ENCODE results near the gene TBL1XR1.
A peak's percentile ranks its signal among the peaks of the same experiment; 100 is the strongest.

The TBL1XR1 gene

DNA sequence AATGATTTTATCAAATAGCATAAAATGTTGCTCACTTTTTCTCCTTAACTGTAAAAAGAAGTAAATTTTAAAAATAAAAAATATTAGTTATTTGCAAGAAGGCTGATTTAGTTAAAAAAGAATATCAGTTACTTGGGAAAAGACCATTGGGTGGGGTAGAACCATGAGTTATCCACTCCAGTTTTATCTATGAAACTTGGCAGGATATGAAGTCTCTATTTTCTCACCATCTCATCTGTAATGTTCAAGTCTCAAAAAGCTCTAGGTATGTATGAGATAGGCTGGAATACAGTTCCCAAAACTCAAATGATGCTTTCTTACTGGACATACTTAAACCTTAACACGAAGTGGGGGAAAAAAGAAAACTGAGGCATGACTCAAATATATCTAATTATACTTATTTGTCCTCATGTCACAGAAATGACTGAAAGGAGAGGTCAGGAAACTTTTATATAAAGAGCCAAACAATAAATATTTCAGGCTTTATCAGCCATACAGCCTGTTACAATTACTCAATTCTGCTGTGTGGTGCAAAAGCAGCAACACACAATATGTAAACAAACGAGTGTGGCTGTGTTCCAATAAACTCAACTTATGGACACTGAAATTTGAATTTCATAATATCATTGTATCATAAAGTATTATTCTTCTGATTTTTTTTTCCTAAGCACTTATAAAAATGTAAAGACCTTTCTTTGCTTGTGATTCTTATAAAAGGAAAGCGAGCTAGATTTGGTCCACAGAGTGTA lies 131.8 kb downstream of the TBL1XR1 start:
- no peak for DNase-seq (ENCODE audit: low read depth, low spot score)

GRCh38 chr3:177062052-177062732 lies 135.1 kb downstream of the TBL1XR1 start:
- DNase-seq (ENCODE audit: low read depth, low spot score): no peak

GRCh38 chr3:177061369-177061768 lies 135.9 kb downstream of the TBL1XR1 start:
- DNase-seq (ENCODE audit: low read depth, low spot score): no peak

DNA sequence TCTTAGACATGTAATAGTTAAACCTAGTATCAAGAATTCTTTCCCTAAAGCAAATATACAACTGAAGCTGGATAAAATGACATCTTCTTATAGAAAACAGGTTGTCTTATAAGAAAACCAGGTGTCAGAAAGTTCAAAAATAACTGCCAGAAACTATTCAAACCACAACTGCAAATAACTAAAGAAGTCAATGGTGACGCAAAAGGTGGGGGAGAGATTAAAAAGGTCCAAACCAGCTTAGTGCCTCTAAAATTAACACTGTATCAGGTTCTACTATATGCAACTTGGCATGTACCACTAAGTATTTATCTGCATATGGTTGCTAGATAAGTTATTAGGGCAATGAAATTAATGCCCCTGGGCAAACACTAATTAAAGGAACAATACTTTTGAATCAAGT lies 136.8 kb downstream of the TBL1XR1 start:
- no peak for DNase-seq (ENCODE audit: low read depth, low spot score)

DNA sequence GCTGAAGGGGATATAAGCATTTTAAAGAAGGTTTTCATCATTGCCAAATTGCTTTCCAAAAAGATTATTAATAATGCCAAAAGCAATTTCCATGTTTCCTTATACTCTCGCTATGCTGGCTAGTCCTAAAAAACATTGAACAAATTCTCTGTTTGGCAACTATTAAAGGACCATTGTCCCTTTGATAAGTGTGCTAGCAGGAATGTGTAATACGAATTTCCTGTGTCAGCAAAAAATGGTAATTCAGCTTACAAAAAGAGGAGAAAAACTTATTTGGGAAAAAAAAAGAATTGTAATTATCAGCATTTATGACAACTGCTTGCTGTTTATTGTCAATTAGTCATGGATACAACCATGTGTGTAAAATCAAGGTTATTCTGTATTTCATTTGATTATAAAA lies 138.6 kb downstream of the TBL1XR1 start:
- no peak for DNase-seq (ENCODE audit: low read depth, low spot score)

DNA sequence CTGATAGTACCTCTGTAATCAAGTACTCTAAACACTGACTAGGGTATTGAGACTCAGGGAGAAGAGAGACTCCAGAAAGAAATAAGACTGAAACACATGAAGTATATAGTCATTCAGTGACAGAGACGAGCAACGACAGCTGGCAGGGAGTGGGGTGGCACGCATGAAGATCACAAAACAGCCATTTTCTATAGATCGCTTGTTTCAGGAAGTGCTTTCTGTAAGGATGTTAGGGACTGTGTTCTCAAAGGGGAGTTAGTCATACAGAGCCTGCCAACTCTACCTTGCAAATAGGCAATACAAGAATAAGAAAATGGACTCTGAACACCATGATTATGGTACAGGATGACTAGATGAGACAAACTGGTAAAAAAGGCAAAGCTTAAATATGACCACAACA lies 139.5 kb downstream of the TBL1XR1 start:
- DNase-seq (ENCODE audit: low read depth, low spot score): no peak

DNA sequence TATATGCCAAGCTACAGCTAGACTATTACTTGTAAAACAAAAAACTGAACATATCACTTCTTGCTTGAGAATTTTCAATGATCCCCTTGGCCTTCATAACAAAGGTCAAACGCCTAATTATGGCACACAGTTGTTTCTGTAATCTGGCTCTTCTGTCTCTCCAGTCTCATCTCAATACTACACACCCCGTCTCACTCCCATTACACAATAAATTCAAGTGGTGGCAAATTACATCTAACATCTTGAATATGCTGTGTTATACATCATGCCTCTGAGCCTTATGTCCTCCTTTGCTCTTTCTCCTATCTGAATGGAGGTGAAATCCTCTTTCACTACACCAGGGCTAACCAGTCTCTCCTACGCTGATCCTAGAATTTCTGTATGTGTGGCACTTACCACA lies 140.4 kb downstream of the TBL1XR1 start:
- no peak for DNase-seq (ENCODE audit: low read depth, low spot score)

DNA sequence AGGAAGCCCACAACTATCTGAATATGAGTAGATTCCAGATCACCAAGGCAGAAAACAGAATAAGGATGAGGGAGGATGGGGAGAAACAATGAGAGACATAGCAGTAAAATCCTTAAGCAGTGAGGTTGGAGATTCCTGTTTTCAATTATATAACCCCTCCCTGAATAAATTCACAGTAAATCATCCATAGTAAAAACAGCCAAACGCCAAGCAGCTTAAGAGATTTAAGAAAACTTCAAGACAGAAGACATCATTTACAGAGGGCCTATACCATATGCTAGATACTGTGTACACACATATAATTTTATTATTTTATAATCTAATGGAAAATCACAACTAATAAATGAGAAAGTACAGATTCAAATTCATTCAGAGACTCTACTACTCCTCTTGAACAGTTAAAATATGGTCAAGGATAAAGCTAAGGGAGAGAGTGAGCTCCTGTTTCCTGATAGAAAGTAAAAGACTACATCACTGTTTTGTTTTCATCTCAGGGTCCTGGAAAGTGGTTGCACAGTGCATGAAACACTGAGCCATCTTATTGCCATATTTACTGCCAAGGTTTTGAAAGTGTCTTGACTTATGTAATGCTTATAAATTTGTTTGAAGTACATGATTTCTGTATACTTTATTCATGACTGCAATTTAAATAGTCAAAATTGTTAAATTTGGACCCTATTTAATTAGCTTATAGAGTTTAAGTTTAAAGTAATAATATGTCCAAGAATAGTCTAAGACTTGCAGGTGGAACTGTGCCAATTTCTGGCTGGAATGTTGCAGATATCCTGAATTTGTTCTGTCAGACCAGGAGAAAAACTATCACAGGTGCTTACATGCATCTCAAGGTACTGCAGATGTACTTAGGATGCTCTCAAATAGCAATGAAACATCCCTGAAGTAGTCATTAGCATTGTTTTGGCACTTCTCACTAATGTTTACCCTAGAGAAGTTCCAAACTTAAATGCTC lies 141.4 kb downstream of the TBL1XR1 start:
- DNase-seq (ENCODE audit: low read depth, low spot score): no peak

- DNase-seq (ENCODE audit: low read depth, low spot score): no peak
These were observed 144.2 kb downstream of the TBL1XR1 start for GRCh38 chr3:177053107-177053506.

DNA sequence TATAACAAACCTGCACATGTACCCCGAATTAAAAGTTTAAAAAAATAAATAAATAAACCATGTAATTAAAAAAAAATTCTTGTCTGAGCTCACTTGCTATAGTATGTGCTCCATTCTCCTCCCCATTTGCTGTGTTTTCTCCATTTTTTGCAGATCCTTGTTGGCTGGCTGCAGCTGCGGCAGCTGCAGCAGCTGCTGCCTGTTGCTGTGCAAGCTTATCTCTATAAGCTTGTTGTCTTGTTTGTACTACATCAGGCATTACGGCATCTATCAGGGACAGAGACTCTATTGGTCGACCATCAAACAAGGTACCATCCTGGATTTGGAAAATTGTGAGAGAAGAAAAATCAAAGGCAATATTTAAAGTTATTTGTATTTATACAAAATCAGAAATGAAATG lies 145.9 kb downstream of the TBL1XR1 start:
- DNase-seq (ENCODE audit: low read depth, low spot score): no peak

GRCh38 chr3:177050501-177051237 lies 146.6 kb downstream of the TBL1XR1 start:
- DNase-seq (ENCODE audit: low read depth, low spot score): peak; percentile 15

DNA sequence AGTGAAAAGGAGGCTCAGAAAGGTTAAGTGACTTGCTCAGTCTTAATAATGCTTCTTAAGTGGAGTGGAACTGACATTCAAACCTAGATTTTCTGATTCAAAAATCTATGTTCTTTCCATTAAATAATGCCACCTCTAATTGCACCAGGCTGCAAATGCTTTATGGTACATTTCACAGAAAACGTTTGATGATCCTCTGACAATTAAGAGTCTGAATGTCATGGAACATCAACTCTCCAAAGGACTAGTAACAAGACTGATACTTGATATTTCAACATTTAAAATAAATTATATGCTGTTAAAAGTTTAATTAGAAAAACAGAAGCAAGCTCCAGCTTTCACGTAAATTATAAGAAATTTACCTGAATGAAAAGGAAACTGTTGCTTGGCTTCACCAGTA lies 151.5 kb downstream of the TBL1XR1 start:
- DNase-seq (ENCODE audit: low read depth, low spot score): no peak

- DNase-seq (ENCODE audit: low read depth, low spot score): no peak
These were observed 152.1 kb downstream of the TBL1XR1 start for GRCh38 chr3:177045222-177045621.

DNA sequence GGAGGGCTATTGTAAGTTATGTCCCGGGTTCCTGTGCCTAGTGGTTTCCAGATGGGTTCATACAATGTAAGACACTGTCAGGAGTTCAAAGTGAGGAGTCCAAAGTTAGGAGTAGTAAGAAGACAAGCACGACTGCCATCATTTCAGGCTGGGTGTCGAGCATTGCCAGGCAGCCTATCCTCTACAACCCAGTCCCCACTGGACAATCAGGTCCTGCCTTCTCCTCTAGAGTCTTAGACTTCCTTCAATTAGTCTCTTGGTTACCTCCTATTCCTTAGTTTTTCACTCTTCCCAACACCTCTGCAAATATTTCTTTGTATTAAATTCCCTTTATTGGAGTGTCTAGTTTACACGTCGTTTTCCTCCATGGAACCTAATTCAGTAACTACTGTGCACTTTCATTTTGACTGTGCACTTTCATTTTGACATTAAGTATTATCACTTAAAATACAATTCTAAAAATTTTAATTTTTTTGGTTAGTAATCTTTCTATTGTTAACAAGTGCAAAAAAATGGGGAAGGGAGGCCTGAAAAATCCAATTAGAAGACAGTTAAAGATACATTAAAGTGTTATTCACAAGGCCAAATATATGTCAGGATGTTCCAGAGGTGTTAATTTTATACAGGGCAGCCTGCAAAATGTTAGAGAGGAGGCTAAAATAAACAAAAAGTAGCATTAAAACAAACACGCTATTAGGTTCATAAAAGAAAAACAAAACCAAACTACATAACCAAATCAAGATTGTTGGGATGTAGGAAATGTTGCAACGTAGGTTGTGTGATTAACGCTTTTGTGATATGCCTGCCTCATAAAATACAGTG lies 155.3 kb downstream of the TBL1XR1 start:
- no peak for DNase-seq (ENCODE audit: low read depth, low spot score)

GRCh38 chr3:177041021-177041729 lies 156.1 kb downstream of the TBL1XR1 start:
- DNase-seq (ENCODE audit: low read depth, low spot score): no peak

DNA sequence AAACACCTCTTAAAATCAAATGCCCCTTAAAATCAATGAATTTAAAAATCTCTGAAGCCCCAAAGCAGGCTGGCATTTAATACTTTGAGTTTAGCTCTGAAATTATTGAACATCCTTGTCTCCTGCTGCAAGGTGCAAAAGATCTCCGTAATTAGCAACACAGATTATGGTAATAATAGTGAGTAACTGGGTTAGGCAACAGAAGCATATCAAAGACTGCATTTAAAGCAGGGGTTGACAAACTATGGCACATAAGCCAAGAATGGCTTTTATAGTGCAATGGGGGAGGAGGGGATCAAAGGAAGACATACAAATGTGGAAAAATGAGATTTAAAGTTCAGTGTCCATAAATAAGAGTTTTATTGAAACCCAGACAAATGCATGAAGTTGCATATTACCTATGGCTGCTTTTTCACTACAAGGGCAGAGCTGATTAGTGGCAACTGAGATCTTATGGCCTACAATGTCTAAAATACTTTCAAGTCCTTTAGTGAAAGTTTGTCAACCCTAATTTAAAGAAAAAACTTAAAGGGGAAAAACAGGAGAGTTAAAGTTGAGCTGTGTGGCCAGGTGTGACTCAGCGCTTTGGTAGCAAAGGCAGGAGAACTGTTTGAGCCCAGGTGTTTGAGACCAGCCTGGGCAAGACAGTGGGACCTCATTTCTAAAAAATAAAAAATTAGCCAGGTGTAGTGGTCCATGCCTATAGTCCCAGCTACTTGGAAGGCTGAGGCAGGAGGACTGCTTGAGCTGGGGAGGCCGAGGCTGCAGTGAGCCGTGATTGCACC lies 157.6 kb downstream of the TBL1XR1 start:
- DNase-seq (ENCODE audit: low read depth, low spot score): no peak

GRCh38 chr3:177037241-177037640 lies 160.0 kb downstream of the TBL1XR1 start:
- DNase-seq (ENCODE audit: low read depth, low spot score): no peak

- no peak for DNase-seq (ENCODE audit: low read depth, low spot score)
These were observed 161.6 kb downstream of the TBL1XR1 start for GRCh38 chr3:177035676-177036075.

- no peak for DNase-seq (ENCODE audit: low read depth, low spot score)
These were observed 162.3 kb downstream of the TBL1XR1 start for GRCh38 chr3:177034832-177035475.

Data from smooth muscle cell of the brain vasculature (primary cell).